Thyroid gland (tissue), 4 donors: Measurements from ENCODE around the gene MORN5.

Experiments
- CTCF ChIP-seq, 6 experiments: fragments of 200-600 bp in 3 of 6; fragments of 450-650 bp in 3 of 6; sonication (generic) in 3 of 6; IDR thresholded peaks; one replicate each; pipeline ENCODE4 v1.5.1; 2016 to 2019; ENCODE audit warnings: antibody characterized with exemption in 6 of 6, mild to moderate bottlenecking in 2 of 6, inconsistent platforms in 1 of 6, moderate library complexity in 1 of 6
- POLR2A ChIP-seq, 2 donors: fragments of 450-650 bp; IDR thresholded peaks; one replicate each; pipeline ENCODE4 v1.6.1; 2017; ENCODE audit warnings: antibody characterized with exemption in 2 of 2, mild to moderate bottlenecking in 2 of 2, moderate library complexity in 1 of 2

GRCh38 chr9:122186777-122187470 is 27.2 kb downstream of the MORN5 start:
- no peak for TF ChIP-seq CTCF (IDR thresholded peaks at IDR 0.05)
- TF ChIP-seq POLR2A (IDR thresholded peaks at IDR 0.05), result no peak
